BJ (cell line): ENCODE measurements around the gene VEZT. TPM values are rescaled to one million over a fixed set of nuclear protein-coding genes. Genes with fewer than 3 reads are reported as not detected.
A peak's percentile ranks its signal among the peaks of the same experiment; 100 is the strongest.

Source experiments
- CTCF ChIA-PET: fragments of 350-600 bp; formaldehyde crosslinking; extraction: SDS; loops from one replicate; lab custom pipeline; 2021; ENCODE audit warnings: antibody characterized with exemption, inconsistent platforms; lab: Yijun Ruan, JAX
- POLR2A ChIA-PET: fragments of 300-600 bp; sonication (Branson Sonifier 250); formaldehyde crosslinking; extraction: SDS; loops from one replicate; lab custom pipeline; 2021; ENCODE audit warnings: antibody characterized with exemption; lab: Charles Lee
- DNase-seq: peaks from one replicate; pipeline ENCODE4 v3.0.0-alpha.2; 2011; ENCODE audit warnings: low read depth
- H3K27me3 ChIP-seq: 2 replicates; pipeline ENCODE4 v1.6.0; 2011; ENCODE audit warnings: low read length; ENCODE audit not compliant: control insufficient read depth, insufficient read depth
- H3K36me3 ChIP-seq: 2 replicates; pipeline ENCODE4 v1.5.1; 2011; ENCODE audit warnings: low read length; ENCODE audit not compliant: control insufficient read depth, insufficient read depth
- H3K4me3 ChIP-seq: 2 replicates; pipeline ENCODE4 v1.5.1; 2011; ENCODE audit warnings: low read depth, mild to moderate bottlenecking, control low read depth, low read length
- polyA plus RNA-seq: library from polyadenylated mRNA; depleted of rRNA; stranded (reverse); fragments of >200 nt; gene quantifications from 2 replicates; pipeline ENCODE4 v1.2.3, GENCODE V29; 2011
- TF ChIP-seq, protein P1 (sequence below): IDR thresholded peaks from 2 replicates; pipeline ENCODE4 v1.5.1; 2011; ENCODE audit warnings: low read depth, mild to moderate bottlenecking, control low read depth, inconsistent platforms, low read length, moderate library complexity; ENCODE audit not compliant: insufficient read depth

The VEZT gene
- polyA plus RNA-seq, 1 experiment = 50.6 TPM

DNA sequence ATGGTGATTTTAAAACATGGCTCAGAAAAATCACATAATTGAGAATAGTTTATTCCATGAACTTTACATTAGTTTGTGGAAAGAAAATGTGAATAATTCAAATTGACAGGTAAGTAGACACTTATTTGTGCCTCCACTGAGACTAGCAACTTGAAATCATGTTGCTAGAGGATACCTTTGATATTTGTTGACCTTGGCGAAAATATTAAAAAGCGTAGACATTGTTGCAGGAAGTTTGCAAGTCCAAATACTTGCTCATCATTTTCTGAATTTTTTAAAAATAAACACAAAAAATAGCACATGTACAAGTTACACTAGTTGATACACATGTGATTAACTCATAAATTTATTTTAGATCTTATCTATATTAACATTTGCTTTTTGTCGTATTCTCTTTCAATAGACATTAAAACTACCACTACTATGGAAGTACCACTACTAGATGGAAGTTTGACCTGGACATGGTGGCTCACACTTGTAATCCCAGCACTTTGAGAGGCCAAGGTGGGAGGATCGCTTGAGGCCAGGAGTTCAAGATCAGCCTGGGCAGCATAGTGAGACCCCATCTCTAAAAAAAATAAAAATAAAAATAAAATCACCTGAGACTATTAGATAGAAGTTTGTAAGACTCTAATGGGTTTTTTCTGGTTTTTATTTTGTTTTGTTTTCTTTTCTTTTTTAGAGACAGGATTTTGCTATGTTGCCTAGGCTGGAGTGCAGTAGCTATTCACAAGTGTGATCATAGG lies 24.3 kb downstream of the VEZT start:
- POLR2A ChIA-PET = no interaction called here
- Histone ChIP-seq H3K27me3 (no peaks in the 10 kb centered on the region), H3K4me3 (no peak overlapping the region), H3K36me3 (no peaks in the 10 kb centered on the region; the same call in 1 of the 2 replicates)
- DNase-seq = no peak
- CTCF ChIA-PET = no interaction called here
- TF ChIP-seq, protein P1, sequence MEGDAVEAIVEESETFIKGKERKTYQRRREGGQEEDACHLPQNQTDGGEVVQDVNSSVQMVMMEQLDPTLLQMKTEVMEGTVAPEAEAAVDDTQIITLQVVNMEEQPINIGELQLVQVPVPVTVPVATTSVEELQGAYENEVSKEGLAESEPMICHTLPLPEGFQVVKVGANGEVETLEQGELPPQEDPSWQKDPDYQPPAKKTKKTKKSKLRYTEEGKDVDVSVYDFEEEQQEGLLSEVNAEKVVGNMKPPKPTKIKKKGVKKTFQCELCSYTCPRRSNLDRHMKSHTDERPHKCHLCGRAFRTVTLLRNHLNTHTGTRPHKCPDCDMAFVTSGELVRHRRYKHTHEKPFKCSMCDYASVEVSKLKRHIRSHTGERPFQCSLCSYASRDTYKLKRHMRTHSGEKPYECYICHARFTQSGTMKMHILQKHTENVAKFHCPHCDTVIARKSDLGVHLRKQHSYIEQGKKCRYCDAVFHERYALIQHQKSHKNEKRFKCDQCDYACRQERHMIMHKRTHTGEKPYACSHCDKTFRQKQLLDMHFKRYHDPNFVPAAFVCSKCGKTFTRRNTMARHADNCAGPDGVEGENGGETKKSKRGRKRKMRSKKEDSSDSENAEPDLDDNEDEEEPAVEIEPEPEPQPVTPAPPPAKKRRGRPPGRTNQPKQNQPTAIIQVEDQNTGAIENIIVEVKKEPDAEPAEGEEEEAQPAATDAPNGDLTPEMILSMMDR = no peak

DNA sequence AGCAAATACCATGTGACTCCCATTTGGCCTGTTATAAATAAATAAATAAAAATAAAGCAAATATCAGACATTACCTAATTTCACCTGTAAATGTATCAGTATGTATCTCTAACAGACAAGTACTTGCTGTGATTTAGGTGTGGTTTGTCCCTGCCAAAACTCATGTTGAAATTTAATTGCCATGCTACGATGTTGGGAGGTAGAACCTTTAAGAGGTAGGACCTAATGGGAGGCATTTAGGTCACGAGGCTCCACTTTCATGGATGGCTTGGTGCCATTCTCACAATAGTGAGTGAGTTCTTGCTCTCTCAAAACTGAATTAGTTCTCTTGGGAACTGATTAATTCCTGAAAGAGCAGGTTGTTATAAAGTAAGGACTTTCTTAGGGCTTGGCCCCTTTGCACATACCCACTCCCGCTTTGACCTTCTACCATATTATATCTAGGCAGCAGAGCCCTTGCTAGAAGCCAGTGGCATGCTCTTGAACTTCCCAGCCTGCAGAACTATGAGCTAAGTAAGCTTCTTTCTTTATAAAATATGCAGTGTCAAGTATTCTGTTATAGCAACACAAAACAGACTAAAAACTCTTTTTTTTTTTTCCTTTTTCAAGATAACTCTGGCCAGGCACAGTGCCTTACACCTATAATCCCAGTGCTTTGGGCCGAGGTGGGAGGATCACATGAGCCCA lies 26.0 kb downstream of the VEZT start:
- ChIA-PET POLR2A (interaction anchor here (0.6 kb wide), 1 partner anchor 35 kb away, joined by 10 read pairs; no protein-coding TSS in a partner anchor), CTCF (interaction anchor here (0.6 kb wide), 1 partner anchor 296 kb away, joined by 3 read pairs; no protein-coding TSS in a partner anchor)
- Histone ChIP-seq H3K4me3 (no peak overlapping the region), H3K36me3 (no peaks in the 10 kb centered on the region; the same call in 1 of the 2 replicates), H3K27me3 (no peaks in the 10 kb centered on the region)
- TF ChIP-seq, protein P1 = no peak
- DNase-seq = no peak

- H3K36me3 ChIP-seq = no peaks in the 10 kb centered on the region; the same call in 1 of the 2 replicates
- H3K27me3 ChIP-seq = no peaks in the 10 kb centered on the region
- ChIA-PET POLR2A (no interaction called here), CTCF (no interaction called here)
- DNase-seq = no peak
- TF ChIP-seq, protein P1 = no peak
- H3K4me3 ChIP-seq = no peak overlapping the region
These were observed 26.7 kb downstream of the VEZT start for GRCh38 chr12:95244350-95244749.

DNA sequence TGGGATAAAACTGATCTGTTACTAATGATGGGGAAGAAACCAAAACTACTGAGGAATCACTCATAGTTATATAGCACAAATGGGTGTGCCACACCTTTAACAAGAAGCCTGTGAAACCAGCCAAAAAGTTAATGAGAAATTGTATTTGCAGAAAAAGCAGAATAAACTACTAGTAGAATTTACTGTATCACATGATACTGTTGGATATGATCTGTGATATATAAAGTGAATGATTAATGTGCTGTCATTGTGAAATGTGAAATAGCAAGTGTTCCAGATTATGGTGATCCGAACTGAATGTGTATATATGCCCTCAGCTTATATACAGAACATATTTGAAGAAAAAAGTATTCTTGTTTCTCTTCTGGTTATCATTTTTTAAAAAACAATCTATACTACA lies 30.5 kb downstream of the VEZT start:
- CTCF ChIA-PET = no interaction called here
- H3K27me3 ChIP-seq = no peaks in the 10 kb centered on the region
- POLR2A ChIA-PET = no interaction called here
- no peaks in the 10 kb centered on the region for H3K36me3 ChIP-seq
- TF ChIP-seq, protein P1 = no peak
- H3K4me3 ChIP-seq = no peak overlapping the region
- no peak for DNase-seq

GRCh38 chr12:95248604-95249360 lies 31.2 kb downstream of the VEZT start:
- POLR2A ChIA-PET = no interaction called here
- TF ChIP-seq, protein P1 = no peak
- peak; percentile 12 for DNase-seq
- Histone ChIP-seq H3K4me3 (no peak overlapping the region), H3K36me3 (no peaks in the 10 kb centered on the region; the same call in 1 of the 2 replicates), H3K27me3 (no peaks in the 10 kb centered on the region)
- CTCF ChIA-PET = no interaction called here
